ENCODE measurements around the gene THOP1. TPM values are rescaled to one million over a fixed set of nuclear protein-coding genes. Genes with fewer than 3 reads are reported as not detected.

Gene THOP1
- total RNA-seq, 4 donors from 2014 or later, result 5.9 to 51.8 (median 25.2) TPM

- intact Hi-C loops (cut with DNase I; ENCODE audit: low total_unique reads), result no loop called here
- Histone ChIP-seq H3K9me3 (no peaks in the 10 kb centered on the region), H3K27ac (peak overlapping the region; percentile 80 to 89), H3K27me3 (no peaks in the 10 kb centered on the region), H3K4me1 (peaks cover 5 to 15% of the 10 kb centered on the region in 2 donors), H3K4me3 (peak overlapping the region; percentile 89 to 94), H3K36me3 (no peaks in the 10 kb centered on the region)
- no peak for TF ChIP-seq POLR2A (IDR thresholded peaks at IDR 0.05)
- TF ChIP-seq, protein P1, sequence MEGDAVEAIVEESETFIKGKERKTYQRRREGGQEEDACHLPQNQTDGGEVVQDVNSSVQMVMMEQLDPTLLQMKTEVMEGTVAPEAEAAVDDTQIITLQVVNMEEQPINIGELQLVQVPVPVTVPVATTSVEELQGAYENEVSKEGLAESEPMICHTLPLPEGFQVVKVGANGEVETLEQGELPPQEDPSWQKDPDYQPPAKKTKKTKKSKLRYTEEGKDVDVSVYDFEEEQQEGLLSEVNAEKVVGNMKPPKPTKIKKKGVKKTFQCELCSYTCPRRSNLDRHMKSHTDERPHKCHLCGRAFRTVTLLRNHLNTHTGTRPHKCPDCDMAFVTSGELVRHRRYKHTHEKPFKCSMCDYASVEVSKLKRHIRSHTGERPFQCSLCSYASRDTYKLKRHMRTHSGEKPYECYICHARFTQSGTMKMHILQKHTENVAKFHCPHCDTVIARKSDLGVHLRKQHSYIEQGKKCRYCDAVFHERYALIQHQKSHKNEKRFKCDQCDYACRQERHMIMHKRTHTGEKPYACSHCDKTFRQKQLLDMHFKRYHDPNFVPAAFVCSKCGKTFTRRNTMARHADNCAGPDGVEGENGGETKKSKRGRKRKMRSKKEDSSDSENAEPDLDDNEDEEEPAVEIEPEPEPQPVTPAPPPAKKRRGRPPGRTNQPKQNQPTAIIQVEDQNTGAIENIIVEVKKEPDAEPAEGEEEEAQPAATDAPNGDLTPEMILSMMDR (IDR thresholded peaks at IDR 0.05), result no peak
- no peak for DNase-seq
Measured at GRCh38 chr19:2782329-2782935, 2.9 kb upstream of the THOP1 start.

DNA sequence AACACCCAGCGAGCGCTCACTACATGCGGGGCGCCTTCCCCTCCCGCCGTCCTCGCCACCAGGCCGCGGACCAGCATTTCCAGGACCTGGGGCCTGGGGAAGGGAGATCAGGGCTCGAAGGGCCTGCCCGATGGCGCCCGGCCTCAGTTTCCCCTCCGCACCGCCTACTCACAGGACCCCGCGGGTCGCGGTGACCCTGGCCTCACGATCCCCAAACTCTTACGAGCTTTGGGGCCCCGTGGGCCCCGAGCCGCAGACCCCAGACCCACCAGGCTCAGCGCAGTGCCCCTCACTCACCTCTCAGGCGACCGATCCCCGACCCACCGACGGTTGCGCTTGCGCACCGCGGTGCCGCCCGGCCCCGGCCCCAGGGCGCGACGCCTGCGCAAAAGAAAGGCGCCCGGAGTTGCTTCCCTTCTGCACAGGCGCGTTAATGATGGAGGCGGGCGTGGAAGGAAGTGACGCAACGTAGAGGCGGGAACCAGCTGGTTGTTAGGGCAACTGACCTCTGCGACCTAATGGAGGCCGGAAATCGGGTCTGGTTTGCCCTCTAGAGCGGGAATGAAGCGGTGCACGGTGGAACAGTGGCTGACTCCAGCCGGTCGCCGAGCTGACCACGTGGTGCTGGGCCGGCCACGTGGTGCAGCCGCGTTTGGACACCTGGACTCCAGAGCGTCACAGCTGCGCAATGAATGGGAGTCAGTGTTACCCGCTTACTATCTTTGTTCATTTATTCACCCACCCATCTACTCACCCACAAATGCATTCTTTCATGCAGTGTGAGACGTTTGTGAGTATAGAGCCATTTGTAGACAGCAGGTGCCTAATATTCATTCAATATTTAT, 2.1 kb upstream of the THOP1 start, which contains the start of gene SGTA:
Gene SGTA, minus strand, starts transcription at position 338 of the 845 bp plus-strand sequence. CDS start 14,205 bp downstream, outside the sequence.
- Histone ChIP-seq H3K4me1 (peaks cover 5 to 15% of the 10 kb centered on the region in 2 donors), H3K27me3 (no peaks in the 10 kb centered on the region), H3K9me3 (no peaks in the 10 kb centered on the region), H3K27ac (peak within 1 kb of the TSS; percentile 80 to 89), H3K4me3 (peak within 1 kb of the TSS; percentile 89 to 94), H3K36me3 (no peaks in the 10 kb centered on the region)
- intact Hi-C loops (cut with DNase I; ENCODE audit: low total_unique reads), result no loop called here
- TF ChIP-seq, protein P1 (IDR thresholded peaks at IDR 0.05), result peak; percentile 26 to 66 (median 54)
- peak; percentile 85 to 92 for TF ChIP-seq POLR2A (IDR thresholded peaks at IDR 0.05)
- DNase-seq, result peak; percentile 99

DNA sequence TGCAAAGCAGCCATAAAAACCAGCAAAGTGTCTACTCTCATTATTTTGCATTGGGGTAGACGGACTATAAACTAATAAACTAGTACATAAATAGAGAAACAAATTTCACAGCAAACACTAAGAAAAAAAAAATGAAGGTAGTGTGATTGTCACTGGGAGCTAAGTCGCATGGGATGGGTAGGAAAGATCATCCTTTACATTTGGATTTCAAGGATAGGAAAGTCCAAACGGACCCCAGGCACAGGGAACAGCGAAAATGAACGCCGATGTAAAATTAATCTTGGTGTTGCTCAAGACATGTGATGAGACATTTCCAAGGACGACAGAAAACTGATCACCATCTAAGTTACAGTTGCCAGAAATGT, 1.5 kb upstream of the THOP1 start:
- Histone ChIP-seq H3K27ac (peak overlapping the region; percentile 80 to 89), H3K36me3 (no peaks in the 10 kb centered on the region), H3K4me1 (peaks cover 5 to 15% of the 10 kb centered on the region in 2 donors), H3K27me3 (no peaks in the 10 kb centered on the region), H3K9me3 (no peaks in the 10 kb centered on the region), H3K4me3 (peak overlapping the region; percentile 89 to 94)
- TF ChIP-seq POLR2A (IDR thresholded peaks at IDR 0.05), result no peak
- TF ChIP-seq, protein P1 (IDR thresholded peaks at IDR 0.05), result no peak
- intact Hi-C loops (cut with DNase I; ENCODE audit: low total_unique reads), result no loop called here
- no peak for DNase-seq

- Histone ChIP-seq H3K27ac (no peak overlapping the region), H3K9me3 (no peaks in the 10 kb centered on the region), H3K27me3 (no peaks in the 10 kb centered on the region), H3K4me3 (no peak overlapping the region), H3K36me3 (no peaks in the 10 kb centered on the region), H3K4me1 (peaks cover 5 to 9% of the 10 kb centered on the region in 2 donors)
- no peak for DNase-seq
- intact Hi-C loops (cut with DNase I; ENCODE audit: low total_unique reads), result no loop called here
- no peak for TF ChIP-seq POLR2A (IDR thresholded peaks at IDR 0.05)
- TF ChIP-seq, protein P1 (IDR thresholded peaks at IDR 0.05), result no peak
Measured at GRCh38 chr19:2787115-2787514, 1.8 kb downstream of the THOP1 start.

- intact Hi-C loops (cut with DNase I; ENCODE audit: low total_unique reads), result no loop called here
- Histone ChIP-seq H3K9me3 (no peaks in the 10 kb centered on the region), H3K36me3 (no peaks in the 10 kb centered on the region), H3K4me1 (peaks cover 3 to 5% of the 10 kb centered on the region in 2 donors), H3K27ac (no peak overlapping the region), H3K4me3 (no peak overlapping the region), H3K27me3 (no peaks in the 10 kb centered on the region)
- no peak for TF ChIP-seq POLR2A (IDR thresholded peaks at IDR 0.05)
- TF ChIP-seq, protein P1 (IDR thresholded peaks at IDR 0.05), result no peak
- no peak for DNase-seq
Measured at GRCh38 chr19:2788237-2788636, 2.9 kb downstream of the THOP1 start.

All from uterus (tissue), 4 donors.